Adrenal gland (tissue), 5 donors: ENCODE results near the gene CDRT15.

Experiments
- CTCF ChIP-seq, 6 experiments: fragments of 450-650 bp in 4 of 6; fragments of 200-600 bp in 2 of 6; sonication (generic) in 1 of 6; IDR thresholded peaks; 1 replicate in 5 of 6; 2 replicates in 1 of 6; pipeline versions ENCODE4 v1.5.1 to v1.8.0; 2016 to 2021; ENCODE audit warnings: antibody characterized with exemption in 6 of 6, mild to moderate bottlenecking in 2 of 6, moderate library complexity in 1 of 6
- POLR2A ChIP-seq, 2 donors: fragments of 450-650 bp; IDR thresholded peaks; one replicate each; pipeline ENCODE4 v1.6.1; 2017; ENCODE audit warnings: antibody characterized with exemption in 2 of 2, mild to moderate bottlenecking in 2 of 2, moderate library complexity in 1 of 2
- donor health status: DM: no; HTN: no; CAD: no.

- TF ChIP-seq CTCF (IDR thresholded peaks at IDR 0.05) (no peak), POLR2A (IDR thresholded peaks at IDR 0.05) (no peak)
Observed at GRCh38 chr17:14196377-14196997, 40.2 kb downstream of the CDRT15 start.
